GM12878 (cell line): ENCODE results near the gene TP63. TPM values are rescaled to one million over a fixed set of nuclear protein-coding genes. Genes with fewer than 3 reads are reported as not detected.

ENCODE experiments used
- ATAC-seq: fragments of 200-7000 bp; cut with Tn5 transposase; 3 replicates; pipeline ENCODE4 v1.9.1; 2020; ENCODE audit warnings: mild to moderate bottlenecking, moderate library complexity
- BruUV-seq: library from RNA; stranded (reverse); fragments of 400-500 nt; replicated peaks from 2 replicates; lab custom pipeline; 2021; lab: Mats Ljungman, UMichigan
- CTCF ChIA-PET: fragments of 300-600 bp; sonication (Branson Sonifier 250); formaldehyde crosslinking; extraction: SDS; loops from one replicate; lab custom pipeline; 2021; ENCODE audit warnings: inconsistent platforms; lab: Yijun Ruan, JAX
- POLR2A ChIA-PET: fragments of 350-600 bp; formaldehyde crosslinking; extraction: SDS; loops from one replicate; lab custom pipeline; 2021; ENCODE audit warnings: inconsistent platforms; lab: Charles Lee
- RAD21 ChIA-PET: fragments of 300-600 bp; sonication (Branson Sonifier 250); formaldehyde crosslinking; loops from one replicate; lab custom pipeline; 2023; ENCODE audit warnings: antibody characterized with exemption; ENCODE audit not compliant: unreplicated experiment; lab: Charles Lee
- SMC1A ChIA-PET: fragments of 300-600 bp; sonication (Branson Sonifier 250); formaldehyde crosslinking; loops from one replicate; lab custom pipeline; 2023; ENCODE audit not compliant: unreplicated experiment, uncharacterized antibody; lab: Charles Lee
- DNase-seq: peaks from one replicate; pipeline ENCODE4 v3.0.0-alpha.2; 2011; ENCODE audit warnings: low read depth, low spot score
- FAIRE-seq: peaks from 3 replicates; lab custom pipeline; 2011; peaks lifted over from hg19 to GRCh38; lab: Jason Lieb, UNC
- H2AFZ ChIP-seq: 2 replicates; pipeline ENCODE4 v1.6.0; 2011; ENCODE audit warnings: low read depth, low read length, control low read depth; ENCODE audit not compliant: control insufficient read depth
- H3K27ac ChIP-seq: 2 replicates; pipeline ENCODE4 v1.5.1; 2011; ENCODE audit warnings: control low read depth; ENCODE audit not compliant: control insufficient read depth, insufficient read depth
- H3K27me3 ChIP-seq, 2 experiments: replicated peaks in 1 of 2; 2 replicates each; pipeline versions ENCODE4 v1.6.0 to v1.6.1; 2011; ENCODE audit warnings: low read length in 1 of 2; ENCODE audit not compliant: control insufficient read depth in 2 of 2, insufficient read depth in 2 of 2
- H3K36me3 ChIP-seq, 2 experiments: 2 replicates each; pipeline ENCODE4 v1.5.1; 2011; ENCODE audit warnings: low read length in 1 of 2; ENCODE audit not compliant: control insufficient read depth in 2 of 2, insufficient read depth in 2 of 2
- H3K4me1 ChIP-seq: 2 replicates; pipeline ENCODE4 v1.6.1; 2011; ENCODE audit warnings: mild to moderate bottlenecking, low read length, moderate library complexity, mixed read lengths; ENCODE audit not compliant: control insufficient read depth, insufficient read depth
- H3K4me2 ChIP-seq: 2 replicates; pipeline ENCODE4 v1.6.0; 2011; ENCODE audit warnings: control low read depth; ENCODE audit not compliant: control insufficient read depth, insufficient read depth
- H3K4me3 ChIP-seq: fragments of 200-600 bp; sonication (generic); 2 replicates; pipeline ENCODE4 v1.5.1; 2016
- H3K79me2 ChIP-seq: 2 replicates; pipeline ENCODE4 v1.6.0; 2011; ENCODE audit warnings: low read length; ENCODE audit not compliant: control insufficient read depth, insufficient read depth
- H3K9ac ChIP-seq: 2 replicates; pipeline ENCODE4 v1.8.0; 2011; ENCODE audit warnings: low read length, control low read depth, mixed read lengths; ENCODE audit not compliant: control insufficient read depth, insufficient read depth
- H3K9me3 ChIP-seq: replicated peaks from 3 replicates; pipeline ENCODE4 v1.5.1; 2011; ENCODE audit warnings: mild to moderate bottlenecking, low read length; ENCODE audit not compliant: control insufficient read depth, insufficient read depth
- H4K20me1 ChIP-seq: 2 replicates; pipeline ENCODE4 v1.6.0; 2011; ENCODE audit not compliant: control insufficient read depth, insufficient read depth
- BCL11A ChIP-seq: IDR thresholded peaks from 2 replicates; pipeline ENCODE4 v1.6.1; 2011; ENCODE audit warnings: low read depth, low read length
- CHD1 ChIP-seq: IDR thresholded peaks from 2 replicates; pipeline ENCODE4 v1.6.1; 2012; ENCODE audit warnings: low read depth, low read length, improper control_type of control experiment
- CHD2 ChIP-seq: IDR thresholded peaks from 2 replicates; pipeline ENCODE4 v1.6.1; 2011; ENCODE audit warnings: low read depth, low read length, improper control_type of control experiment, borderline replicate concordance
- CREB1 ChIP-seq: IDR thresholded peaks from 2 replicates; pipeline ENCODE4 v1.6.1; 2012; ENCODE audit warnings: low read depth, mild to moderate bottlenecking, inconsistent platforms
- DPF2 ChIP-seq: fragments of 450-650 bp; IDR thresholded peaks from 2 replicates; pipeline ENCODE4 v1.6.1; 2017; ENCODE audit warnings: mild to moderate bottlenecking
- EED ChIP-seq: sonication (generic); IDR thresholded peaks from 2 replicates; pipeline ENCODE4 v1.6.1; 2016; ENCODE audit warnings: antibody characterized with exemption, low read depth
- IKZF1 ChIP-seq: fragments of 450-650 bp; conservative IDR thresholded peaks from 2 replicates; pipeline ENCODE4 v1.6.1; 2017; ENCODE audit warnings: antibody characterized with exemption, mild to moderate bottlenecking
- IKZF2 ChIP-seq, 2 experiments: fragments of 450-650 bp; IDR thresholded peaks; 2 replicates each; pipeline ENCODE4 v1.6.1; 2017; ENCODE audit warnings: mild to moderate bottlenecking in 2 of 2, moderate library complexity in 2 of 2
- KAT2A ChIP-seq: conservative IDR thresholded peaks from 2 replicates; pipeline ENCODE4 v1.6.1; 2011; ENCODE audit warnings: low read depth, low read length; ENCODE audit not compliant: control insufficient read depth
- POU2F2 ChIP-seq: IDR thresholded peaks from 3 replicates; pipeline ENCODE4 v1.6.1; 2011; ENCODE audit warnings: low read depth, mild to moderate bottlenecking, low read length, borderline replicate concordance
- PRDM15 ChIP-seq: fragments of 450-650 bp; formaldehyde crosslinking; IDR thresholded peaks from 2 replicates; pipeline ENCODE4 v1.4.0; 2020; ENCODE audit warnings: mild to moderate bottlenecking, moderate library complexity
- RAD21 ChIP-seq: IDR thresholded peaks from 2 replicates; pipeline ENCODE4 v1.6.1; 2011; ENCODE audit warnings: mild to moderate bottlenecking, low read depth, low read length, moderate library complexity; ENCODE audit not compliant: insufficient read depth
- RELA ChIP-seq: fragments of 450-650 bp; IDR thresholded peaks from 2 replicates; pipeline ENCODE4 v1.8.0; 2014; ENCODE audit warnings: borderline replicate concordance; ENCODE audit not compliant: partially characterized antibody
- SIN3A ChIP-seq: IDR thresholded peaks from 2 replicates; pipeline ENCODE4 v1.6.1; 2012; ENCODE audit warnings: low read depth, low read length, improper control_type of control experiment
- SMAD5 ChIP-seq: IDR thresholded peaks from 2 replicates; pipeline ENCODE4 v1.6.1; 2016; ENCODE audit warnings: antibody characterized with exemption, low read depth
- USF2 ChIP-seq: IDR thresholded peaks from 2 replicates; pipeline ENCODE4 v1.6.1; 2011; ENCODE audit warnings: low read depth, low read length, improper control_type of control experiment, borderline replicate concordance
- WGBS: methylation state at CpG from one replicate; pipeline ENCODE4 v1.1.6; 2016; ENCODE audit warnings: low lambda C conversion rate; ENCODE audit not compliant: insufficient replicate concordance, insufficient coverage; ENCODE audit errors: missing lambda C conversion rate; 5-methylcytosine and 5-hydroxymethylcytosine counted together
- in situ Hi-C: fragments of 300-500 bp; cut with MboI; formaldehyde crosslinking; loops from 9 replicates; pipeline ENCODE4 v1.14.3; 2018; ENCODE audit warnings: mixed read lengths
- intact Hi-C: fragments of 100-400 bp; cut with micrococcal nuclease; formaldehyde crosslinking; loops from one replicate; pipeline ENCODE4 v1.14.2; 2022; ENCODE audit not compliant: unreplicated experiment
- polyA plus RNA-seq, 11 experiments: library from polyadenylated mRNA; depleted of rRNA in 4 of 11; unstranded in 6 of 11; stranded (reverse) in 5 of 11; fragments of >200 nt; fragmentation: Nextera tagmentation in 4 of 11; fragmentation: Illumina TruSeq in 1 of 11; extraction: Ambion mirVana in 4 of 11; extraction: Trizol in 1 of 11; gene quantifications; 1 replicate in 1 of 11; 2 replicates in 10 of 11; pipeline versions ENCODE4 v1.2.1 to v1.2.3, GENCODE V29; 2011 to 2016; ENCODE audit warnings: inconsistent platforms in 2 of 11, missing spikeins in 2 of 11, low read depth in 1 of 11
- total RNA-seq, 4 experiments: library from RNA; depleted of rRNA in 3 of 4; stranded (reverse); fragments of >200 nt in 3 of 4; fragmentation: Illumina TruSeq in 1 of 4; extraction: Trizol in 1 of 4; gene quantifications; 2 replicates each; pipeline versions ENCODE4 v1.2.1 to v1.2.3, GENCODE V29; 2013 to 2021
- TF ChIP-seq, protein P1 (sequence below), 3 experiments: IDR thresholded peaks in 2 of 3; conservative IDR thresholded peaks in 1 of 3; 2 replicates each; pipeline ENCODE4 v1.5.1; 2011; ENCODE audit warnings: low read depth in 3 of 3, low read length in 3 of 3, mild to moderate bottlenecking in 3 of 3, control low read depth in 2 of 3, moderate library complexity in 2 of 3, inconsistent platforms in 1 of 3, mixed read lengths in 1 of 3; ENCODE audit not compliant: control insufficient read depth in 2 of 3, insufficient read depth in 1 of 3; ENCODE audit errors: extremely low read depth in 1 of 3

Gene TP63
- total and polyA plus RNA-seq, 10 of the 15 experiments (the other 5 are each of a cell fraction or from before 2014, with no cell fraction given), result 1.4 to 10.8 (median 6.2) TPM

DNA sequence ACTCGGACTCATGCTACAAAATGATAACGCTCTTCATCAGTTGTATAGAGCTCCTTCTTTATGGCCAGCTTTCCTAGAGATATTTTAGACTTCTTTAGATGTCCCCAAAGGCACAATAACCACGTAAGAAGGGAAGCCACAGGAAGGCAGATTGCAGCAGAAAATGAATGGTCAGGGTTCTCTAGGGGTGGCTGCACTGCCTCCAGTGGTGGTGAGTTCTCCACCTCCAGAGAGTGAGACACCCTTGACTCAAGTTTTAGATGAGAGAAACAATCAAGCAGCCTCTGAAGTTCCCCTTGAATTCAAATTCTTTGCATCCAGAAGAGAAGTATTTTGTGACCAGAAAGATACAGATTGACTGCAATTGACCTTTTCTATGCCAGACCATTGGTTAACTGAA lies 191.5 kb downstream of the TP63 start:
- Histone ChIP-seq H4K20me1 (no peaks in the 10 kb centered on the region), H3K27ac (no peak overlapping the region), H2AFZ (no peak overlapping the region), H3K27me3 (no peaks in the 10 kb centered on the region), H3K79me2 (no peaks in the 10 kb centered on the region), H3K9me3 (no peaks in the 10 kb centered on the region), H3K4me1 (peaks cover 4% of the 10 kb centered on the region; the same call in 1 of the 2 replicates), H3K4me2 (no peak overlapping the region), H3K9ac (no peak overlapping the region), H3K36me3 (no peaks in the 10 kb centered on the region), H3K4me3 (no peak overlapping the region)
- ChIA-PET SMC1A (interaction anchor here (1.5 kb wide), 1 partner anchor 16 kb away, joined by 4 read pairs; no protein-coding TSS in a partner anchor), CTCF (interaction anchor here (1.2 to 1.5 kb wide), 2 partner anchors 9 to 155 kb away, joined by 3 read pairs; no protein-coding TSS in a partner anchor), RAD21 (no interaction called here), POLR2A (interaction anchor here (1.1 kb wide), 1 partner anchor 16 kb away, joined by 3 read pairs; no protein-coding TSS in a partner anchor)
- WGBS, result 63% methylated on average over 3 of the region's 3 CpGs
- DNase-seq, result no peak
- no peak for FAIRE-seq
- in situ Hi-C loops, result no loop called here
- no peak for ATAC-seq
- TF ChIP-seq IKZF2 (IDR thresholded peaks at IDR 0.05), result no peak
- TF ChIP-seq BCL11A, result no peak
- no peak for TF ChIP-seq PRDM15
- TF ChIP-seq, protein P1, sequence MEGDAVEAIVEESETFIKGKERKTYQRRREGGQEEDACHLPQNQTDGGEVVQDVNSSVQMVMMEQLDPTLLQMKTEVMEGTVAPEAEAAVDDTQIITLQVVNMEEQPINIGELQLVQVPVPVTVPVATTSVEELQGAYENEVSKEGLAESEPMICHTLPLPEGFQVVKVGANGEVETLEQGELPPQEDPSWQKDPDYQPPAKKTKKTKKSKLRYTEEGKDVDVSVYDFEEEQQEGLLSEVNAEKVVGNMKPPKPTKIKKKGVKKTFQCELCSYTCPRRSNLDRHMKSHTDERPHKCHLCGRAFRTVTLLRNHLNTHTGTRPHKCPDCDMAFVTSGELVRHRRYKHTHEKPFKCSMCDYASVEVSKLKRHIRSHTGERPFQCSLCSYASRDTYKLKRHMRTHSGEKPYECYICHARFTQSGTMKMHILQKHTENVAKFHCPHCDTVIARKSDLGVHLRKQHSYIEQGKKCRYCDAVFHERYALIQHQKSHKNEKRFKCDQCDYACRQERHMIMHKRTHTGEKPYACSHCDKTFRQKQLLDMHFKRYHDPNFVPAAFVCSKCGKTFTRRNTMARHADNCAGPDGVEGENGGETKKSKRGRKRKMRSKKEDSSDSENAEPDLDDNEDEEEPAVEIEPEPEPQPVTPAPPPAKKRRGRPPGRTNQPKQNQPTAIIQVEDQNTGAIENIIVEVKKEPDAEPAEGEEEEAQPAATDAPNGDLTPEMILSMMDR (IDR thresholded peaks at IDR 0.05 in 2 of 3, conservative IDR thresholded peaks at IDR 0.05 in 1 of 3; ENCODE audit: control insufficient read depth in 2 of 3, extremely low read depth in 1 of 3, insufficient read depth in 1 of 3, low read depth in 3 of 3, low read length in 3 of 3), result peak in 1 of 3 experiments; percentile 13; a peak in 1 of 6 replicates
- no peak for TF ChIP-seq EED
- TF ChIP-seq USF2, result no peak
- TF ChIP-seq CREB1, result no peak
- peak; percentile 9; the same call in 1 of the 2 replicates for TF ChIP-seq RAD21
- no peak for TF ChIP-seq DPF2
- TF ChIP-seq RELA, result no peak
- no peak for TF ChIP-seq CHD2
- TF ChIP-seq SIN3A, result no peak
- no peak for TF ChIP-seq SMAD5
- no peak for TF ChIP-seq CHD1
- TF ChIP-seq KAT2A, result no peak
- no peak for TF ChIP-seq IKZF1
- TF ChIP-seq POU2F2, result no peak
- BruUV-seq, result no TSS peak
- intact Hi-C loops, result loop anchor here (5.0 kb wide), 1 partner anchor 170 kb away; no protein-coding TSS in a partner anchor
